PC-3 (cell line): ENCODE results near the gene OR8B4.

Experiments
- EZH2phosphoT487 ChIP-seq: fragments of 300-600 bp; sonication (generic); IDR thresholded peaks from 2 replicates; pipeline ENCODE4 v1.6.1; 2018; ENCODE audit warnings: mild to moderate bottlenecking, antibody characterized with exemption, low read length, borderline replicate concordance
- TF ChIP-seq, protein P1 (sequence below): fragments of 300-600 bp; sonication (generic); conservative IDR thresholded peaks from 2 replicates; pipeline ENCODE4 v1.5.1; 2017; ENCODE audit warnings: antibody characterized with exemption, low read depth, mild to moderate bottlenecking, low read length

DNA sequence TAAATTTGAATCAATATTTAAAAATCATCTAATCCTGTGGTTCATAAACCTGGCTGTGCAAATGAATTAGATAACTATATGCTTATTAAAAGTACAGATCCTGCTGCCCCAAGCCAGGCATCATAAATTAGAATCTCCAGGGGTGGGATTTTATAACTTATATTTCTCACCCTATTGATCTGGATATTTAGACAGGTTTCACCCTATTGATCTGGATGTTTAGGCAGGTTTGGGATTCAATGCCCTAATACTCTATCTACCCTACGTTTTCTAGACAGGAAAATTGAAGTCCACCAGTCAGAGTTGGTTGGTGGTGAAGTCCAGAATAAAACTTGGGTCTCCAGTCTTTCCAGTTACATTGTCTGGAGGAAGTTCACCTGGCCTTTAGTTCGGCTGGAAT is 18.2 kb upstream of the OR8B4 start:
- TF ChIP-seq, protein P1, sequence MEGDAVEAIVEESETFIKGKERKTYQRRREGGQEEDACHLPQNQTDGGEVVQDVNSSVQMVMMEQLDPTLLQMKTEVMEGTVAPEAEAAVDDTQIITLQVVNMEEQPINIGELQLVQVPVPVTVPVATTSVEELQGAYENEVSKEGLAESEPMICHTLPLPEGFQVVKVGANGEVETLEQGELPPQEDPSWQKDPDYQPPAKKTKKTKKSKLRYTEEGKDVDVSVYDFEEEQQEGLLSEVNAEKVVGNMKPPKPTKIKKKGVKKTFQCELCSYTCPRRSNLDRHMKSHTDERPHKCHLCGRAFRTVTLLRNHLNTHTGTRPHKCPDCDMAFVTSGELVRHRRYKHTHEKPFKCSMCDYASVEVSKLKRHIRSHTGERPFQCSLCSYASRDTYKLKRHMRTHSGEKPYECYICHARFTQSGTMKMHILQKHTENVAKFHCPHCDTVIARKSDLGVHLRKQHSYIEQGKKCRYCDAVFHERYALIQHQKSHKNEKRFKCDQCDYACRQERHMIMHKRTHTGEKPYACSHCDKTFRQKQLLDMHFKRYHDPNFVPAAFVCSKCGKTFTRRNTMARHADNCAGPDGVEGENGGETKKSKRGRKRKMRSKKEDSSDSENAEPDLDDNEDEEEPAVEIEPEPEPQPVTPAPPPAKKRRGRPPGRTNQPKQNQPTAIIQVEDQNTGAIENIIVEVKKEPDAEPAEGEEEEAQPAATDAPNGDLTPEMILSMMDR = no peak
- TF ChIP-seq EZH2phosphoT487 = no peak
